AG04450 (cell line): ENCODE data around the gene XPC. TPM values are rescaled to one million over a fixed set of nuclear protein-coding genes. Genes with fewer than 3 reads are reported as not detected.

Experiments
- CTCF ChIA-PET: fragments of 300-600, 350-600 bp; formaldehyde crosslinking; extraction: SDS; loops from one replicate; lab custom pipeline; 2022; ENCODE audit warnings: antibody characterized with exemption, inconsistent platforms; lab: Charles Lee
- POLR2A ChIA-PET: fragments of 350-600 bp; formaldehyde crosslinking; extraction: SDS; loops from one replicate; lab custom pipeline; 2021; ENCODE audit warnings: antibody characterized with exemption, inconsistent platforms; lab: Yijun Ruan, JAX
- DNase-seq: peaks from one replicate; pipeline ENCODE4 v3.0.0-alpha.2; 2011; ENCODE audit warnings: low read depth, low spot score
- H3K27ac ChIP-seq: one replicate; pipeline ENCODE4 v1.5.1; 2012; ENCODE audit warnings: low read depth, low read length, control low read depth
- H3K27me3 ChIP-seq: one replicate; pipeline ENCODE4 v1.6.0; 2012; ENCODE audit warnings: low read length; ENCODE audit not compliant: control insufficient read depth, insufficient read depth
- H3K4me3 ChIP-seq: 2 replicates; pipeline ENCODE4 v1.5.1; 2011; ENCODE audit warnings: mild to moderate bottlenecking, low read depth, low read length, control low read depth
- H3K9me3 ChIP-seq: 2 replicates; pipeline ENCODE4 v1.5.1; 2012; ENCODE audit warnings: low read length; ENCODE audit not compliant: control insufficient read depth, insufficient read depth
- CTCF ChIP-seq: IDR thresholded peaks from 2 replicates; pipeline ENCODE4 v1.5.1; 2011; ENCODE audit warnings: low read depth, low read length, control low read depth, inconsistent platforms
- polyA plus RNA-seq: library from polyadenylated mRNA; depleted of rRNA; stranded (reverse); fragments of >200 nt; gene quantifications from 2 replicates; pipeline ENCODE4 v1.2.3, GENCODE V29; 2011

The XPC gene
- polyA plus RNA-seq, 1 experiment = 39.0 TPM

- H3K27ac ChIP-seq = no peak overlapping the region
- DNase-seq = no peak
- POLR2A ChIA-PET = interaction anchor here (0.6 to 1.6 kb wide), 4 partner anchors 10 to 220 kb away, joined by 3 to 7 read pairs (median 5); partner anchors contain the start of genes LSM3 and XPC
- CTCF ChIA-PET = interaction anchor here (0.7 to 7.5 kb wide), 13 partner anchors 10 to 349 kb away, joined by 3 to 153 read pairs (median 5); partner anchors contain the start of genes LSM3, SLC6A6 and XPC
- H3K9me3 ChIP-seq = no peaks in the 10 kb centered on the region
- no peak for TF ChIP-seq CTCF
- H3K4me3 ChIP-seq = no peak overlapping the region
- no peaks in the 10 kb centered on the region for H3K27me3 ChIP-seq
These were observed 22.4 kb upstream of the XPC start for GRCh38 chr3:14200841-14201240.

GRCh38 chr3:14200276-14200675 is 21.9 kb upstream of the XPC start:
- Histone ChIP-seq H3K27ac (no peak overlapping the region), H3K27me3 (no peaks in the 10 kb centered on the region), H3K9me3 (no peaks in the 10 kb centered on the region), H3K4me3 (no peak overlapping the region)
- TF ChIP-seq CTCF = no peak
- DNase-seq = no peak
- POLR2A ChIA-PET = interaction anchor here (1.4 to 1.6 kb wide), 2 partner anchors 11 to 22 kb away, joined by 5 to 7 read pairs; partner anchors contain the start of genes LSM3 and XPC
- CTCF ChIA-PET = interaction anchor here (1.0 to 7.5 kb wide), 9 partner anchors 9 to 349 kb away, joined by 3 to 153 read pairs (median 8); partner anchors contain the start of genes LSM3 and XPC

DNA sequence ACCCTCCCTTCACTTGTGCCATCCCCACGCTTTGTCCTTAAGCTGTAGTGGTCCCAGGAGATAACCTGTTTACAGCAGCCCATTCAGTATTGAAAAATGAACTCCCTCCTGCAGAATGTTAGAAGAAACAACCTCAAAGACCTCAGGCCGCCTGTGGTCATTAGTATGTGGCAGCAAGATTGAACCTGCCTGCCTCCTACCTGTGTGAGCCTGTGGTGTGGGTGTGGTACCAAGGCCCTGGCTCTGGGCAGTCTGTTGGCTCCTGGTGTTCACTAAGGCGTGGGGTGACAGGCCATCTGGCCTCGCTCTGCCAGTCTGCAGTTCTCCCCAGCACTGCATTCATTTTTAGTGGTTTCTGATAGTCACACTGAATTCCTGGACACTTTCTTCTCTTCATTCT is 21.2 kb upstream of the XPC start:
- no peaks in the 10 kb centered on the region for H3K9me3 ChIP-seq
- no peak for DNase-seq
- H3K27ac ChIP-seq = no peak overlapping the region
- POLR2A ChIA-PET = interaction anchor here (1.4 to 1.6 kb wide), 2 partner anchors 11 to 21 kb away, joined by 5 to 7 read pairs; partner anchors contain the start of genes LSM3 and XPC
- CTCF ChIA-PET = interaction anchor here (0.6 to 2.1 kb wide), 3 partner anchors 269 to 348 kb away, joined by 3 to 8 read pairs (median 4); no protein-coding TSS in a partner anchor
- H3K27me3 ChIP-seq = no peaks in the 10 kb centered on the region
- H3K4me3 ChIP-seq = no peak overlapping the region
- TF ChIP-seq CTCF = no peak

GRCh38 chr3:14194865-14195264 is 16.5 kb upstream of the XPC start:
- CTCF ChIA-PET = interaction anchor here (1.3 kb wide), 1 partner anchor 8 kb away, joined by 4 read pairs; no protein-coding TSS in a partner anchor
- no peak for DNase-seq
- Histone ChIP-seq H3K4me3 (no peak overlapping the region), H3K27ac (no peak overlapping the region), H3K9me3 (no peaks in the 10 kb centered on the region), H3K27me3 (no peaks in the 10 kb centered on the region)
- no peak for TF ChIP-seq CTCF
- POLR2A ChIA-PET = no interaction called here

DNA sequence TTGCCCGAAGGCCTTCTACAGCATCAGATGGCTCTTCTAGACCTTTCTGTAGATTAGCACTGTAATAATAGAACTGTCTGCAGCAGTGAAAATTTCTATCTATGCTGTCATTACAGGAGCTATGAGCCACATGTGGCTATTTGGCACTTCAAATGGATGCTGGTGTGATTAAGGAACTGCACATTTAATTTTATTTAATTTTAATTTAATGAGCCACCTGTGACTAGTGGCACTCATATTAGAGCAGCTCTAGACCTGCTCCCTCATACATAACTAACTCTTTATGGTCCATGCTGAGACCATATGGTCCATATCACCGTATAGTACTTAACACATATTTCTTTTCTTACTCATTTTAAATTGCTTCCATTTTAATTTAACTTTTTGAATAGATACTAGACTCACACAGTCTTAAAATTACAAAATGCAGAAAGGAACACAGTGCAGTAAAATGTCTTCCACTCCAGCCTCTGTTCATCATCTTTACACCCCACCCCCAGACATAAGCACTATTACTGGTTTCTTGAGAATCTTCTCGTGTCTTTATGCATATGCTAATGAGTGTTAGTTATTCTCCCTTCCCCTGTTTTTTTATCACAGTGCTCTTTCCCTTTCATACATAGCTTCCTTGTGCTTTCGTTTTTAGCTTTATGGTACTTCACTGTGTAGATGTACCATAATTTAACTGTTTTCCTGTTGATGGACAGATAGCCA is 9.8 kb upstream of the XPC start:
- H3K4me3 ChIP-seq = no peak overlapping the region
- TF ChIP-seq CTCF = no peak
- no peaks in the 10 kb centered on the region for H3K9me3 ChIP-seq
- no peak for DNase-seq
- ChIA-PET POLR2A (interaction anchor here (1.4 kb wide), 1 partner anchor 10 kb away, joined by 5 read pairs; the partner anchor contains the start of genes LSM3 and XPC), CTCF (interaction anchor here (3.3 kb wide), 1 partner anchor 16 kb away, joined by 14 read pairs; no protein-coding TSS in a partner anchor)
- H3K27ac ChIP-seq = no peak overlapping the region
- no peaks in the 10 kb centered on the region for H3K27me3 ChIP-seq
